Stimulated activated CD4-positive, alpha-beta T cell treated with anti-CD3 and anti-CD28 coated beads, Interleukin-12 subunit alpha, Interleukin-12 subunit beta, amount 100 ng/mL, for 4 hours (primary cell): Measurements from ENCODE around the gene HLA-DRB5.
"Not testable (repeated sequence)": the region's sequence is repeated elsewhere in the genome, so short reads cannot be mapped to it uniquely, and the experiment has no call there.

ENCODE experiments used
- DNase-seq: peaks from one replicate; pipeline ENCODE4 v3.0.0-alpha.2; 2020

Gene HLA-DRB5

GRCh38 chr6:32492351-32492750, 37.7 kb downstream of the HLA-DRB5 start:
- DNase-seq: no peak

- no peak for DNase-seq
Measured at GRCh38 chr6:32491700-32492099, 38.4 kb downstream of the HLA-DRB5 start.

GRCh38 chr6:32488083-32488482, 42.0 kb downstream of the HLA-DRB5 start:
- no peak for DNase-seq

- no peak for DNase-seq
Measured at GRCh38 chr6:32484614-32484998, 45.5 kb downstream of the HLA-DRB5 start.

GRCh38 chr6:32483968-32484613, 46.0 kb downstream of the HLA-DRB5 start:
- DNase-seq: no peak

- no peak for DNase-seq
Measured at GRCh38 chr6:32475392-32476206, 54.5 kb downstream of the HLA-DRB5 start.

GRCh38 chr6:32473376-32474348, 56.4 kb downstream of the HLA-DRB5 start:
- not testable (repeated sequence) for DNase-seq

- no peak for DNase-seq
Measured at GRCh38 chr6:32472781-32473375, 57.2 kb downstream of the HLA-DRB5 start.

- not testable (repeated sequence) for DNase-seq
Measured at GRCh38 chr6:32467743-32468503, 62.2 kb downstream of the HLA-DRB5 start.
